SKM-1 (cell line): ENCODE measurements around the gene SMIM38.
"Not testable (repeated sequence)": the region's sequence is repeated elsewhere in the genome, so short reads cannot be mapped to it uniquely, and the experiment has no call there.

Experiments
- DNase-seq: peaks from one replicate; lab custom pipeline; 2025; ENCODE audit not compliant: unreplicated experiment; lab: John Stamatoyannopoulos, UW

The SMIM38 gene

GRCh38 chr11:69121621-69122325 lies 34.0 kb upstream of the SMIM38 start:
- DNase-seq: no peak

- no peak for DNase-seq
Measured at GRCh38 chr11:69122326-69122629, 33.5 kb upstream of the SMIM38 start.

- no peak for DNase-seq
Measured at GRCh38 chr11:69122630-69123431, 32.9 kb upstream of the SMIM38 start.

- DNase-seq: no peak
Measured at GRCh38 chr11:69123593-69124545, 31.9 kb upstream of the SMIM38 start.

GRCh38 chr11:69125861-69126260 lies 29.9 kb upstream of the SMIM38 start:
- DNase-seq: no peak

GRCh38 chr11:69126286-69126685 lies 29.4 kb upstream of the SMIM38 start:
- no peak for DNase-seq

- DNase-seq: no peak
Measured at GRCh38 chr11:69127081-69127850, 28.5 kb upstream of the SMIM38 start.

- no peak for DNase-seq
Measured at GRCh38 chr11:69127884-69128283, 27.9 kb upstream of the SMIM38 start.

- DNase-seq: no peak
Measured at GRCh38 chr11:69129053-69129452, 26.7 kb upstream of the SMIM38 start.

GRCh38 chr11:69129647-69130046 lies 26.1 kb upstream of the SMIM38 start:
- DNase-seq: no peak

- DNase-seq: no peak
Measured at GRCh38 chr11:69130654-69131053, 25.1 kb upstream of the SMIM38 start.

GRCh38 chr11:69131121-69131566 lies 24.6 kb upstream of the SMIM38 start:
- no peak for DNase-seq

- DNase-seq: no peak
Measured at GRCh38 chr11:69131644-69132300, 24.0 kb upstream of the SMIM38 start.

GRCh38 chr11:69132301-69132670 lies 23.4 kb upstream of the SMIM38 start:
- no peak for DNase-seq

GRCh38 chr11:69133251-69133650 lies 22.5 kb upstream of the SMIM38 start:
- no peak for DNase-seq

- DNase-seq: not testable (repeated sequence)
Measured at GRCh38 chr11:69134182-69134581, 21.6 kb upstream of the SMIM38 start.

GRCh38 chr11:69134957-69135356 lies 20.8 kb upstream of the SMIM38 start:
- no peak for DNase-seq

GRCh38 chr11:69135420-69136363 lies 20.0 kb upstream of the SMIM38 start:
- DNase-seq: no peak

GRCh38 chr11:69136471-69136870 lies 19.3 kb upstream of the SMIM38 start:
- no peak for DNase-seq
